Sigmoid colon (tissue), 4 donors: ENCODE data around the gene PRR23C.

ENCODE experiments used
- CTCF ChIP-seq, 4 experiments: fragments of 450-650 bp in 3 of 4; fragments of 200-600 bp in 1 of 4; IDR thresholded peaks; one replicate each; pipeline ENCODE4 v1.5.1; 2016 to 2019; ENCODE audit warnings: antibody characterized with exemption in 4 of 4, mild to moderate bottlenecking in 3 of 4, moderate library complexity in 2 of 4
- EP300 ChIP-seq, 4 donors: sonication (generic); formaldehyde crosslinking; IDR thresholded peaks; one replicate each; pipeline ENCODE4 v1.6.1; 2017; ENCODE audit warnings: antibody characterized with exemption in 4 of 4
- POLR2A ChIP-seq, 2 donors: fragments of 450-650 bp; IDR thresholded peaks; one replicate each; pipeline ENCODE4 v1.6.1; 2016; ENCODE audit warnings: antibody characterized with exemption in 2 of 2, mild to moderate bottlenecking in 2 of 2, moderate library complexity in 2 of 2
- POLR2AphosphoS5 ChIP-seq, 4 donors: sonication (generic); formaldehyde crosslinking; IDR thresholded peaks; one replicate each; pipeline ENCODE4 v1.6.1; 2017; ENCODE audit warnings: antibody characterized with exemption in 4 of 4

DNA sequence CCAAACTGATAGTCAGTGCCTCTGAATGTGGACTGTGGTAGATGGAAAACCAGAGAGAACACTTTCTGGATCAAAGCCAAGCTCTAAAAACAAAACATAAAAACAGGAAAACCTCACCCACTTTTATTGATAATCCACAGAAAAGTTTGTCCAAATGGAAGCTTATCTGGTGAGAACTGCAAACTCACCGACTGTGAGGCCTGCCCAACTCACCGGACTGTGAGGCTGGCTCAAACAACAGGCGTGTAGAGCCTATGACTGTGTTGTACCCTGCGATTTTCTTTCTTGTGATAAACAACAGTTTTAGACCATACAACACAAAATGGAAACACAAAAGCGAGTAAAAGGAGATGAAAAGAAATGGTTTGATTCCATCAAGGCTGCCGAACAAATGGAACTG is 7.2 kb downstream of the PRR23C start:
- no peak for TF ChIP-seq POLR2A (IDR thresholded peaks at IDR 0.05)
- no peak for TF ChIP-seq CTCF (IDR thresholded peaks at IDR 0.05)
- no peak for TF ChIP-seq POLR2AphosphoS5 (IDR thresholded peaks at IDR 0.05)
- no peak for TF ChIP-seq EP300 (IDR thresholded peaks at IDR 0.05)
